Esophagus squamous epithelium (tissue), 4 donors: ENCODE results near the gene F12.

Experiments used
- CTCF ChIP-seq, 6 experiments: fragments of 450-650 bp in 4 of 6; fragments of 200-600 bp in 2 of 6; sonication (generic) in 2 of 6; IDR thresholded peaks; one replicate each; pipeline ENCODE4 v1.5.1; 2016 to 2019; ENCODE audit warnings: antibody characterized with exemption in 6 of 6, mild to moderate bottlenecking in 4 of 6, moderate library complexity in 4 of 6
- POLR2A ChIP-seq, 4 donors: fragments of 450-650 bp; IDR thresholded peaks; one replicate each; pipeline ENCODE4 v1.6.1; 2017; ENCODE audit warnings: antibody characterized with exemption in 4 of 4, mild to moderate bottlenecking in 4 of 4, moderate library complexity in 3 of 4

- TF ChIP-seq CTCF (IDR thresholded peaks at IDR 0.05) (peak in 1 of 6 experiments; percentile 20), POLR2A (IDR thresholded peaks at IDR 0.05) (peak in 1 of 4 donors; percentile 26)
Measured at GRCh38 chr5:177430140-177430951, 21.0 kb upstream of the F12 start.
